Osteocyte (in vitro differentiated cells): ENCODE data around the gene LRRC3B. TPM values are rescaled to one million over a fixed set of nuclear protein-coding genes. Genes with fewer than 3 reads are reported as not detected.

ENCODE experiments used
- DNase-seq: peaks from one replicate; pipeline ENCODE4 v3.0.0; 2021; ENCODE audit warnings: mixed read lengths; ENCODE audit not compliant: unreplicated experiment; ENCODE audit errors: extremely low spot score
- H3K27ac Mint-ChIP-seq: one replicate; pipeline ENCODE4 v1.8.0; 2021; ENCODE audit warnings: mild to moderate bottlenecking, mixed read lengths; ENCODE audit not compliant: unreplicated experiment
- H3K27me3 Mint-ChIP-seq: one replicate; pipeline ENCODE4 v1.8.0; 2021; ENCODE audit warnings: mixed read lengths; ENCODE audit not compliant: unreplicated experiment
- H3K36me3 Mint-ChIP-seq: one replicate; pipeline ENCODE4 v1.8.0; 2021; ENCODE audit warnings: mixed read lengths; ENCODE audit not compliant: unreplicated experiment
- H3K4me1 Mint-ChIP-seq: one replicate; pipeline ENCODE4 v1.8.0; 2021; ENCODE audit warnings: mixed read lengths; ENCODE audit not compliant: unreplicated experiment
- H3K4me3 Mint-ChIP-seq: one replicate; pipeline ENCODE4 v1.8.0; 2021; ENCODE audit warnings: mild to moderate bottlenecking, moderate library complexity, mixed read lengths; ENCODE audit not compliant: unreplicated experiment
- H3K9me3 Mint-ChIP-seq: one replicate; pipeline ENCODE4 v1.8.0; 2021; ENCODE audit warnings: mixed read lengths; ENCODE audit not compliant: unreplicated experiment
- CTCF ChIP-seq: fragments of 200-600 bp; sonication (generic); IDR thresholded peaks from 2 replicates; pipeline ENCODE4 v1.5.0; 2021; ENCODE audit warnings: antibody characterized with exemption, mild to moderate bottlenecking, moderate library complexity
- total RNA-seq: library from RNA; stranded (reverse); gene quantifications from 2 replicates; pipeline ENCODE4 v1.2.1, GENCODE V29; 2021

The LRRC3B gene
- total RNA-seq, 1 donor from 2014 or later, result not detected

- no peak for DNase-seq
- Mint-ChIP-seq H3K4me1 (no peaks in the 10 kb centered on the region), H3K9me3 (no peaks in the 10 kb centered on the region), H3K27me3 (peaks cover 6% of the 10 kb centered on the region), H3K4me3 (no peak overlapping the region), H3K36me3 (no peaks in the 10 kb centered on the region), H3K27ac (no peak overlapping the region)
- no peak for TF ChIP-seq CTCF
Observed at GRCh38 chr3:26631390-26631738, 8.8 kb downstream of the LRRC3B start.

GRCh38 chr3:26634601-26635000 is 12.0 kb downstream of the LRRC3B start:
- Mint-ChIP-seq H3K36me3 (no peaks in the 10 kb centered on the region), H3K9me3 (no peaks in the 10 kb centered on the region), H3K27ac (no peak overlapping the region), H3K27me3 (no peaks in the 10 kb centered on the region), H3K4me1 (no peaks in the 10 kb centered on the region), H3K4me3 (no peak overlapping the region)
- no peak for TF ChIP-seq CTCF
- no peak for DNase-seq

GRCh38 chr3:26636096-26636727 is 13.6 kb downstream of the LRRC3B start:
- Mint-ChIP-seq H3K27ac (no peak overlapping the region), H3K27me3 (no peaks in the 10 kb centered on the region), H3K9me3 (no peaks in the 10 kb centered on the region), H3K36me3 (no peaks in the 10 kb centered on the region), H3K4me3 (no peak overlapping the region), H3K4me1 (no peaks in the 10 kb centered on the region)
- no peak for TF ChIP-seq CTCF
- no peak for DNase-seq

GRCh38 chr3:26637698-26638097 is 15.1 kb downstream of the LRRC3B start:
- no peak for DNase-seq
- Mint-ChIP-seq H3K27me3 (no peaks in the 10 kb centered on the region), H3K4me3 (no peak overlapping the region), H3K27ac (no peak overlapping the region), H3K36me3 (no peaks in the 10 kb centered on the region), H3K9me3 (no peaks in the 10 kb centered on the region), H3K4me1 (no peaks in the 10 kb centered on the region)
- TF ChIP-seq CTCF, result no peak

- Mint-ChIP-seq H3K27ac (no peak overlapping the region), H3K4me1 (no peaks in the 10 kb centered on the region), H3K4me3 (no peak overlapping the region), H3K36me3 (no peaks in the 10 kb centered on the region), H3K9me3 (no peaks in the 10 kb centered on the region), H3K27me3 (no peaks in the 10 kb centered on the region)
- no peak for TF ChIP-seq CTCF
- DNase-seq, result no peak
Observed at GRCh38 chr3:26638113-26638512, 15.5 kb downstream of the LRRC3B start.
